Esophagus muscularis mucosa (tissue), 4 donors: ENCODE data around the gene ZSCAN9. TPM values are rescaled to one million over a fixed set of nuclear protein-coding genes. Genes with fewer than 3 reads are reported as not detected.
A peak's percentile ranks its signal among the peaks of the same experiment; 100 is the strongest.

Source experiments
- DNase-seq: peaks from one replicate; pipeline ENCODE4 v3.0.0-alpha.2; 2017; ENCODE audit errors: extremely low spot score
- H3K27ac ChIP-seq, 4 donors: fragments of 200-600 bp; sonication (generic); replicated peaks in 1 of 4; 1 replicate in 3 of 4; 2 replicates in 1 of 4; pipeline ENCODE4 v1.5.1; 2016 to 2019; ENCODE audit warnings: mild to moderate bottlenecking in 1 of 4
- H3K27me3 ChIP-seq, 4 donors: fragments of 200-600 bp; sonication (generic); one replicate each; pipeline versions ENCODE4 v1.5.1 to v1.6.0; 2016 to 2019
- H3K36me3 ChIP-seq, 4 donors: fragments of 200-600 bp; sonication (generic); one replicate each; pipeline ENCODE4 v1.5.1; 2016 to 2019
- H3K4me1 ChIP-seq, 4 donors: fragments of 200-600 bp; sonication (generic); one replicate each; pipeline ENCODE4 v1.5.1; 2016 to 2019
- H3K4me3 ChIP-seq, 4 donors: fragments of 200-600 bp; sonication (generic); 1 replicate in 2 of 4; 2 replicates in 2 of 4; pipeline ENCODE4 v1.5.1; 2016 to 2019; ENCODE audit warnings: mild to moderate bottlenecking in 4 of 4, moderate library complexity in 1 of 4
- H3K9me3 ChIP-seq, 4 donors: fragments of 200-600 bp; sonication (generic); 1 replicate in 3 of 4; 2 replicates in 1 of 4; pipeline ENCODE4 v1.5.1; 2016 to 2019
- CTCF ChIP-seq, 3 experiments: fragments of 200-600 bp in 2 of 3; fragments of 450-650 bp in 1 of 3; sonication (generic) in 2 of 3; IDR thresholded peaks; one replicate each; pipeline ENCODE4 v1.5.1; 2017 to 2019; ENCODE audit warnings: antibody characterized with exemption in 3 of 3, mild to moderate bottlenecking in 2 of 3, moderate library complexity in 1 of 3
- EP300 ChIP-seq: sonication (generic); formaldehyde crosslinking; IDR thresholded peaks from one replicate; pipeline ENCODE4 v1.6.1; 2017; ENCODE audit warnings: antibody characterized with exemption
- POLR2A ChIP-seq: fragments of 450-650 bp; IDR thresholded peaks from one replicate; pipeline ENCODE4 v1.6.1; 2017; ENCODE audit warnings: antibody characterized with exemption, moderate library complexity, mild to moderate bottlenecking, low read depth
- POLR2AphosphoS5 ChIP-seq, 2 donors: sonication (generic); formaldehyde crosslinking; IDR thresholded peaks; one replicate each; pipeline ENCODE4 v1.6.1; 2017; ENCODE audit warnings: antibody characterized with exemption in 2 of 2
- WGBS: methylation state at CpG from one replicate; pipeline ENCODE4 v1.1.5; 2018; 5-methylcytosine and 5-hydroxymethylcytosine counted together
- intact Hi-C: fragments of 100-400 bp; cut with DNase I; formaldehyde crosslinking; loops from one replicate; pipeline ENCODE4 v1.15.1; 2023
- total RNA-seq, 4 donors: library from RNA; depleted of rRNA; stranded (reverse); fragments of >200 nt; gene quantifications; one replicate each; pipeline versions ENCODE4 v1.1.0 to v1.2.1, GENCODE V29; 2016

ZSCAN9 gene
- total RNA-seq, 4 donors from 2014 or later, result 11.4 to 15.4 (median 12.0) TPM

DNA sequence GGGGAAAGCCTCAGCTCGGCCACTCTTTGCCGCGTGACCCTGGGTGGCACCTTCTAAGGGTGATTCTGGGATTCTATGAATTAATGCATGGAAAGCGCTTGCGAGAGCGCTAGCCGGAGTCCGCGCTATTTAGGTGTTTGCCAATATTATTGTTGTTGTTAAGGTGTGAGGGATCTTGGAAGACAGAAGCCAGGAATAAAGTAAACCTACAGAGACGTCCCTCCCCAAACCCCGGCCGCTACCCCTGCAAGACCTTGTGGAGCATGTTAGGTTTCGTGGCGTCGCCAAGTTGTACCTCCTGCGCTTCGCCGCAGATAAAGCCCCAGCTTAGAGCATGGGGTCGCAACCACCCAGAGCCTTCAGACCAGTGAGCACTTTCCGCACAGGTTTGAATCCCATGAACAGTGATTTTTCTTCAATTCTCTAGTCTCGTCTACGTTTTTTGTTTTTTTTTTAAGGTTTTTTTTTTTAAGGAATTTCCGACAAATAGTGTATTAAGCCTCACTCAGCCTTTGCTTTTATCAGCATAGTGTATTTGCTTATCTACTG, 16.9 kb upstream of the ZSCAN9 start:
- TF ChIP-seq POLR2AphosphoS5 (IDR thresholded peaks at IDR 0.05) (no peak), POLR2A (no peak), EP300 (no peak), CTCF (IDR thresholded peaks at IDR 0.05) (no peak)
- 8% methylated on average over 23 of the region's 23 CpGs for WGBS
- Histone ChIP-seq H3K9me3 (peaks cover 0 to 10% (median 8%) of the 10 kb centered on the region in 4 donors), H3K36me3 (no peaks in the 10 kb centered on the region), H3K4me3 (peak overlapping the region; percentile 5 to 34 (median 16)), H3K27ac (no peak overlapping the region), H3K27me3 (peaks cover 0 to 92% (median 64%) of the 10 kb centered on the region in 4 donors), H3K4me1 (peaks cover 5 to 28% (median 15%) of the 10 kb centered on the region in 4 donors)
- DNase-seq, result no peak
- intact Hi-C loops, result no loop called here

DNA sequence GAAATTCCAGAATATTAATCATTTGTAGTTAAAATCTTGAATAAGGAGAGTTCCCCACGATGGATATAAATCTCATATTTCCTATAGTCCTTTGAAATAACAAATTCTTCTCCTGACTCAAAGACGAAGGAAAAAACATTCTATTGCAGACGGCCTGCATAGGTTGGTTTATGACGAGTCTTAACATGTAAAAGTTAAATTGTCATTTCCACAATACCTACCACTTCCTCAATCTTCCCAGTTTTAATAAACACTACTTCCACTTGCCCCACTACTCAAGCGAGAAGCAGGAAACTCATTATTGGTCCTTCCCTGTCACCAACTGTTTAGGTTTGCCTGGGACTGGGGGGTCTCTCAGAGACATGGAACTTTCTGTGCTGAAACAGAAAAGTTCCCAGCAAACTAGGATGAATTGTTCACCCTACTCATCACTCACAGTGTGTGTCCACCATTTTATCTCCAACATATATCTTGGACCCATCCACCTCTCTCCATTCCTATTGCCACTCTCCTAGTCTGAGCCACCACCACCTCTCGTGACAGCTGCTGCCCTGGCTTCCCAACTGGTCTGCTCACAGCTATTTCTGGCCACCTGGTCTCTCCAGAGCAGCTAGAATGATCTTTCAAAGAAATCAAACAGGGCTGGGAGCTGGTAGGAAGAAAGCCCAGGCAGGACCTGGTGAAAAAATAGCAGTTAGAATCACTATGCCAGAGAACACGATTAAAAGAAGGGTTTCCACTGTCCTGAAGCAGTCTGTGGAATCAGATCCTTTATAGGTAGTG, 15.1 kb upstream of the ZSCAN9 start:
- Histone ChIP-seq H3K4me1 (peaks cover 5 to 28% (median 15%) of the 10 kb centered on the region in 4 donors), H3K27ac (no peak overlapping the region), H3K4me3 (no peak overlapping the region), H3K36me3 (no peaks in the 10 kb centered on the region), H3K9me3 (peaks cover 0 to 7% (median 2%) of the 10 kb centered on the region in 4 donors), H3K27me3 (peaks cover 0 to 99% (median 68%) of the 10 kb centered on the region in 4 donors)
- 56% methylated on average over 7 of the region's 7 CpGs for WGBS
- TF ChIP-seq POLR2AphosphoS5 (IDR thresholded peaks at IDR 0.05) (no peak), CTCF (IDR thresholded peaks at IDR 0.05) (no peak), POLR2A (no peak), EP300 (no peak)
- DNase-seq, result no peak
- intact Hi-C loops, result no loop called here

DNA sequence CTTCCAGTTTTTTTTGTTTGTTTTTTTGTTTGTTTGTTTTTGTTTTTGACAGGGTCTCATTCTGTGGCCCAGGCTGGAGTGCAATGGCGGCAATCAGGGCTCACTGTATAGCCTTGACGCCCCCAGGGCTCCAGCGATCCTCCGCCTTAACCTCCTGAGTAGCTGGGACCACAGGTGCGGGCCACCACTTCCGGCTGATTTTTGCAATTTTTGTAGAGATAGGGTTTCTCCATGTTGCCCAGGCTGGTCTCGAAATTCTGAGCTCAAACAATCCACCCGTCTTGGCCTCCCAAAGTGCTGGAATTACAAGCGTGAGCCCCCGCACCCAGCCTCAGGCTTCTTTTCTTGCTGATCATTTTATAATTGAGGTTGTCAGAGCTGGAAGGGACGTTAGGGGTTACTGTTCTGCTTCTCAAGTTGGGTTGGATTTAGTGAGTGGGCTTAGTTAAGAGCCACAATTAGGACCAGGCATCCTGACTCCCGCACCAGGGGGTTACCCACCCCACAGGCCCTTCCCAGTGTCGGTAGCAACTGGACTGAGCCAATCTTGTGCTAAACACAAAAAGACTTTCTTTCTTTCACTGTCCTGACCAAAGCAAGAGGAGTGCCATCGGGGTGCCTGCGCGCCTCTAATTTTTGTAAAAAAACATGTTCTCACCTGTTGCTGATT, 13.1 kb upstream of the ZSCAN9 start:
- H3K27ac ChIP-seq, result no peak overlapping the region
- H3K4me3 ChIP-seq, result peak overlapping the region in 3 of 4 donors; percentile 11 to 43 (median 36)
- TF ChIP-seq POLR2AphosphoS5 (IDR thresholded peaks at IDR 0.05) (no peak), EP300 (no peak)
- peaks cover 0 to 98% (median 64%) of the 10 kb centered on the region in 4 donors for H3K27me3 ChIP-seq
- intact Hi-C loops, result no loop called here
- peaks cover 0 to 3% (median 0%) of the 10 kb centered on the region in 4 donors for H3K9me3 ChIP-seq
- H3K36me3 ChIP-seq, result no peaks in the 10 kb centered on the region
- H3K4me1 ChIP-seq, result peaks cover 5 to 28% (median 15%) of the 10 kb centered on the region in 4 donors
- 10% methylated on average over 16 of the region's 16 CpGs for whole genome bisulfite sequencing
- DNase-seq, result no peak

DNA sequence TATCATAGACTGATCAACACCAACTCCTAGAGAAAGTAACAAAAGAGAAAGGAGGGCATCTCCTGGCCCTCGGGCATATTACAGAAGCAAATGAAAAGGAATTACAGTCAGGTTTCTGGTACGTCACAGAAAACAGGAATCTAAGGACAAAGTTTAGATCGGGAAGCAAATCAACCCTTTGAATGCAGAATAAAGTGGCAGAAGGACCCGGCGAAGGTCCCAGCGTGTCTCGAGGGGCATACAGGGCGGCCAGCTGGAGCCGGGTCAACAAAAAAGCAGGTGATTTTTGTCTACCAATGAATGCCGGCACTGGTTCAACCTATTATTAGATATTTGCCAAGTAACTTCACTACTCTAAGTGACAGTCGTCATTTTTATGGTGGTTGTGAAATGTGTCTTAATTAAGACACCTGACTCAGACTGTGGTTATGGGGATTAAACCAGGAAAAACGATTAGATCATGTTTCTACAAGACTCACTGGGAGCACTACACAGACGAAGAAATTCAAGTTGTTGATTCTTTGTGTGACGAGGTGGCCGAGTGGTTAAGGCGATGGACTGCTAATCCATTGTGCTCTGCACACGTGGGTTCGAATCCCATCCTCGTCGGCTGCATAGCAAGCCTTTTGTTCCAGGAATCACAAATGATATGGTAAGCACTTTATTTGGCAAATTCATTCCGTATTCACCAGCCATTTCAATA, 12.4 kb upstream of the ZSCAN9 start:
- no peak for TF ChIP-seq CTCF (IDR thresholded peaks at IDR 0.05)
- no peaks in the 10 kb centered on the region for H3K9me3 ChIP-seq
- no peak overlapping the region for H3K27ac ChIP-seq
- H3K36me3 ChIP-seq, result no peaks in the 10 kb centered on the region
- WGBS, result 3% methylated on average over 21 of the region's 21 CpGs
- peak overlapping the region in 3 of 4 donors; percentile 11 to 43 (median 36) for H3K4me3 ChIP-seq
- no peak for DNase-seq
- peaks cover 5 to 21% (median 10%) of the 10 kb centered on the region in 4 donors for H3K4me1 ChIP-seq
- intact Hi-C loops, result no loop called here
- H3K27me3 ChIP-seq, result peaks cover 0 to 91% (median 58%) of the 10 kb centered on the region in 4 donors

DNA sequence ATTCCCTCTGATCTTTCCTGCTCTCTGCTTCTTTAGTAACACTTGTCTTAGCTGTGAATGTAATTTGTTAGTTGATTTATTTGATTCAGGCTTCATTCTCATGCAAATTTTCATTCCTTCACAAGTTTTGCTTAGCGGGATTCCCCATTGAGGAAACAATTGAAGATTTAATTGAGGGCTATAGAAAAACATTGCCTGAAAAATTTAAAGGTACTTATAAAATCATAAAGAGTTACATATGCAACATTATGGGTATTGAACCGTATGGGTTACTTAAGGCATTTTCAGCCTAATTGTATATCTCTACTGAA, 11.9 kb upstream of the ZSCAN9 start:
- peaks cover 5 to 19% (median 10%) of the 10 kb centered on the region in 4 donors for H3K4me1 ChIP-seq
- no peaks in the 10 kb centered on the region for H3K36me3 ChIP-seq
- no peak overlapping the region for H3K4me3 ChIP-seq
- no peaks in the 10 kb centered on the region for H3K9me3 ChIP-seq
- peaks cover 0 to 86% (median 53%) of the 10 kb centered on the region in 4 donors for H3K27me3 ChIP-seq
- TF ChIP-seq POLR2A (no peak), EP300 (no peak), CTCF (IDR thresholded peaks at IDR 0.05) (no peak), POLR2AphosphoS5 (IDR thresholded peaks at IDR 0.05) (no peak)
- intact Hi-C loops, result no loop called here
- DNase-seq, result no peak
- 31% methylated on average over 2 of the region's 2 CpGs for WGBS
- H3K27ac ChIP-seq, result no peak overlapping the region
